A549 (cell line): ENCODE measurements around the gene PPFIA2.

Experiments used
- BHLHE40 ChIP-seq: IDR thresholded peaks from 2 replicates; pipeline ENCODE4 v1.6.1; 2012; ENCODE audit warnings: low read depth, low read length, inconsistent platforms
- CTCF ChIP-seq: fragments of >200 bp; sonication (Bioruptor Twin); formaldehyde crosslinking; IDR thresholded peaks from 3 replicates; pipeline ENCODE4 v1.5.1; 2016
- KDM1A ChIP-seq: fragments of 200-600 bp; sonication (generic); IDR thresholded peaks from 2 replicates; pipeline ENCODE4 v1.6.1; 2016; ENCODE audit warnings: low read depth, mild to moderate bottlenecking
- KDM5A ChIP-seq: fragments of 200-600 bp; sonication (generic); IDR thresholded peaks from 2 replicates; pipeline ENCODE4 v1.6.1; 2016; ENCODE audit warnings: antibody characterized with exemption, mild to moderate bottlenecking
- NR3C1 ChIP-seq: fragments of >200 bp; sonication (Bioruptor Twin); formaldehyde crosslinking; IDR thresholded peaks from 3 replicates; pipeline ENCODE4 v1.6.1; 2017
- POLR2A ChIP-seq: IDR thresholded peaks from 2 replicates; pipeline ENCODE4 v1.6.1; 2012; ENCODE audit warnings: mild to moderate bottlenecking, low read length
- RAD21 ChIP-seq, 2 experiments: fragments of >200 bp in 1 of 2; sonication (Bioruptor Twin) in 1 of 2; formaldehyde crosslinking in 1 of 2; IDR thresholded peaks in 1 of 2; conservative IDR thresholded peaks in 1 of 2; 2 replicates in 1 of 2; 3 replicates in 1 of 2; pipeline ENCODE4 v1.6.1; 2012 to 2018; ENCODE audit warnings: inconsistent platforms in 1 of 2
- REST ChIP-seq: fragments of 200-600 bp; sonication (generic); IDR thresholded peaks from 2 replicates; pipeline ENCODE4 v1.6.1; 2016; ENCODE audit warnings: antibody characterized with exemption, mild to moderate bottlenecking, moderate library complexity
- RFX5 ChIP-seq: fragments of 450-650 bp; IDR thresholded peaks from 2 replicates; pipeline ENCODE4 v1.7.1; 2014; ENCODE audit warnings: antibody characterized with exemption, mild to moderate bottlenecking, moderate library complexity
- SMC3 ChIP-seq: fragments of >200 bp; sonication (Bioruptor Twin); formaldehyde crosslinking; IDR thresholded peaks from 3 replicates; pipeline ENCODE4 v1.6.1; 2018; ENCODE audit warnings: inconsistent platforms
- TF ChIP-seq, protein P1 (sequence below): fragments of 250-450 bp; sonication (Bioruptor Pico); IDR thresholded peaks from 2 replicates; pipeline ENCODE4 v1.5.0; 2020; ENCODE audit warnings: low read depth, mild to moderate bottlenecking, moderate library complexity

- TF ChIP-seq SMC3 (no peak), KDM5A (no peak), CTCF (no peak), POLR2A (no peak), RFX5 (no peak), REST (no peak), RAD21 (conservative IDR thresholded peaks at IDR 0.05 in 1 of 2, IDR thresholded peaks at IDR 0.05 in 1 of 2) (no peak), NR3C1 (no peak), BHLHE40 (no peak), KDM1A (no peak)
- TF ChIP-seq, protein P1, sequence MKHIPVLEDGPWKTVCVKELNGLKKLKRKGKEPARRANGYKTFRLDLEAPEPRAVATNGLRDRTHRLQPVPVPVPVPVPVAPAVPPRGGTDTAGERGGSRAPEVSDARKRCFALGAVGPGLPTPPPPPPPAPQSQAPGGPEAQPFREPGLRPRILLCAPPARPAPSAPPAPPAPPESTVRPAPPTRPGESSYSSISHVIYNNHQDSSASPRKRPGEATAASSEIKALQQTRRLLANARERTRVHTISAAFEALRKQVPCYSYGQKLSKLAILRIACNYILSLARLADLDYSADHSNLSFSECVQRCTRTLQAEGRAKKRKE (CRISPR knock-in tag) = no peak
Measured at GRCh38 chr12:81533054-81533453, 226.1 kb downstream of the PPFIA2 start.
